Activated B cell treated with CpG ODN at 0.5 μM for 24 hours (primary cell): Measurements from ENCODE around the gene PCOLCE2. TPM values are rescaled to one million over a fixed set of nuclear protein-coding genes. Genes with fewer than 3 reads are reported as not detected.

Experiments used
- ATAC-seq: fragments of 200-7000 bp; cut with Tn5 transposase; one replicate; pipeline ENCODE4 v1.10.0; 2021; ENCODE audit warnings: low read depth, mild to moderate bottlenecking, moderate library complexity
- CTCF ChIA-PET: fragments of 350-600 bp; sonication (Branson Sonifier 250); formaldehyde crosslinking; loops from one replicate; lab custom pipeline; 2021; ENCODE audit warnings: antibody characterized with exemption; lab: Charles Lee
- POLR2A ChIA-PET: fragments of 350-600 bp; sonication (Branson Sonifier 250); formaldehyde crosslinking; loops from one replicate; lab custom pipeline; 2021; ENCODE audit warnings: antibody characterized with exemption; lab: Charles Lee
- DNase-seq: peaks from one replicate; pipeline ENCODE4 v3.0.0; 2022
- H3K27ac Mint-ChIP-seq: one replicate; pipeline ENCODE4 v1.8.0; 2020; ENCODE audit warnings: mixed read lengths
- H3K27me3 Mint-ChIP-seq: one replicate; pipeline ENCODE4 v1.8.0; 2021; ENCODE audit warnings: mixed read lengths
- H3K36me3 Mint-ChIP-seq: one replicate; pipeline ENCODE4 v1.8.0; 2021; ENCODE audit warnings: low read depth, mixed read lengths
- H3K4me1 Mint-ChIP-seq: one replicate; pipeline ENCODE4 v1.8.0; 2021; ENCODE audit warnings: mixed read lengths
- H3K4me3 Mint-ChIP-seq: one replicate; pipeline ENCODE4 v1.8.0; 2020; ENCODE audit warnings: mild to moderate bottlenecking, mixed read lengths
- H3K9me3 Mint-ChIP-seq: one replicate; pipeline ENCODE4 v1.8.0; 2020; ENCODE audit warnings: mixed read lengths
- intact Hi-C: fragments of 100-400 bp; cut with micrococcal nuclease; formaldehyde crosslinking; loops from one replicate; pipeline ENCODE4 v1.15.1; 2024
- total RNA-seq: library from RNA; stranded (reverse); gene quantifications from 2 replicates; pipeline ENCODE4 v1.2.3, GENCODE V29; 2022
- TF ChIP-seq, protein P1 (sequence below): fragments of 200-600 bp; IDR thresholded peaks from one replicate; pipeline ENCODE4 v1.8.0; 2022; ENCODE audit warnings: antibody characterized with exemption, mild to moderate bottlenecking

PCOLCE2 gene
- total RNA-seq, 1 donor from 2014 or later: not detected

DNA sequence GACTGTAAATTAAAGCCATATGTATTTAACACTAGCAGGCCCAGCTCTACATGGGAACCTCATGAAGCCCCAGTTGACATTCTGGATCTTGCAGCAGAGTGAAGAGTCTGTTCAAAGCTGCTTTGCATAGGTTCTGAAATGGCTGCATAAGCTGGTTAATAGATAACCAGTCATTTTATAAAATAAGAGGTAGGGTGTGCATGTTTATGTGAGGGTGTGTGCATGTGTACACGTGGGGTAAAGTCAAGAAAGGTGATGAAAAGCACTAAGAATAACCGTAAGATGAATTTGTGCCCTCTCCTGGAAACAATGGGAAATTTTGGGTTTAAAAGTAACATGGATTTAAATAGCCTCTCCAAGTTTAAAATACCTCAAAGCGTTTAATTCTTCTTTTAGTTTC, 41.6 kb upstream of the PCOLCE2 start:
- Mint-ChIP-seq H3K36me3 (no peaks in the 10 kb centered on the region), H3K9me3 (no peaks in the 10 kb centered on the region), H3K27ac (no peak overlapping the region), H3K27me3 (peaks cover 9% of the 10 kb centered on the region), H3K4me1 (no peaks in the 10 kb centered on the region), H3K4me3 (no peak overlapping the region)
- intact Hi-C loops: no loop called here
- TF ChIP-seq, protein P1, sequence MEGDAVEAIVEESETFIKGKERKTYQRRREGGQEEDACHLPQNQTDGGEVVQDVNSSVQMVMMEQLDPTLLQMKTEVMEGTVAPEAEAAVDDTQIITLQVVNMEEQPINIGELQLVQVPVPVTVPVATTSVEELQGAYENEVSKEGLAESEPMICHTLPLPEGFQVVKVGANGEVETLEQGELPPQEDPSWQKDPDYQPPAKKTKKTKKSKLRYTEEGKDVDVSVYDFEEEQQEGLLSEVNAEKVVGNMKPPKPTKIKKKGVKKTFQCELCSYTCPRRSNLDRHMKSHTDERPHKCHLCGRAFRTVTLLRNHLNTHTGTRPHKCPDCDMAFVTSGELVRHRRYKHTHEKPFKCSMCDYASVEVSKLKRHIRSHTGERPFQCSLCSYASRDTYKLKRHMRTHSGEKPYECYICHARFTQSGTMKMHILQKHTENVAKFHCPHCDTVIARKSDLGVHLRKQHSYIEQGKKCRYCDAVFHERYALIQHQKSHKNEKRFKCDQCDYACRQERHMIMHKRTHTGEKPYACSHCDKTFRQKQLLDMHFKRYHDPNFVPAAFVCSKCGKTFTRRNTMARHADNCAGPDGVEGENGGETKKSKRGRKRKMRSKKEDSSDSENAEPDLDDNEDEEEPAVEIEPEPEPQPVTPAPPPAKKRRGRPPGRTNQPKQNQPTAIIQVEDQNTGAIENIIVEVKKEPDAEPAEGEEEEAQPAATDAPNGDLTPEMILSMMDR: no peak
- POLR2A ChIA-PET: no interaction called here
- ATAC-seq (no peak), DNase-seq (no peak)
- CTCF ChIA-PET: interaction anchor here (0.6 kb wide), 1 partner anchor 71 kb away, joined by 3 read pairs; the partner anchor contains the start of gene U2SURP

DNA sequence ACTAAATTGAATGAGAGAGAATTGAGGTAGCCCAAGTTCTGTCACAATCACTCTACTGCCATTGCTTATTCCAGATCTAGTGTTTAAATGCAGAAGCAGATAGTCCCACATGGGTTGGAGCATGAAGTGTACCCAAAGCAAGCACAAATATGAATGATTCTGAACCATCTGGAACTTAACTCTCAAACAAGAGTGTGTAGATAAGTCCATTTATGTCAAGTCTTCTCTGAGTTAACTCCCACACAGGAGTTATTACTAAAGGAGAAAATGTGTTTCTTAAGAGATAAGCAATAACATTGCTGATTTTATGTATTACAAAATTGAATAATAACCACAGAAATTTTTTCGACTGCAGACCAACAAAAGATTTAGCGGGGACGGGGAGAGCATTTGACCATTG, 41.0 kb upstream of the PCOLCE2 start:
- intact Hi-C loops: loop anchor here (2.0 kb wide), 1 partner anchor 65 kb away; no protein-coding TSS in a partner anchor
- H3K36me3 Mint-ChIP-seq: no peaks in the 10 kb centered on the region
- H3K27ac Mint-ChIP-seq: no peak overlapping the region
- H3K9me3 Mint-ChIP-seq: no peaks in the 10 kb centered on the region
- TF ChIP-seq, protein P1: no peak
- H3K27me3 Mint-ChIP-seq: peaks cover 13% of the 10 kb centered on the region
- DNase-seq: no peak
- ATAC-seq: no peak
- ChIA-PET CTCF (interaction anchor here (0.6 kb wide), 1 partner anchor 71 kb away, joined by 3 read pairs; the partner anchor contains the start of gene U2SURP), POLR2A (no interaction called here)
- H3K4me1 Mint-ChIP-seq: no peaks in the 10 kb centered on the region
- H3K4me3 Mint-ChIP-seq: no peak overlapping the region

DNA sequence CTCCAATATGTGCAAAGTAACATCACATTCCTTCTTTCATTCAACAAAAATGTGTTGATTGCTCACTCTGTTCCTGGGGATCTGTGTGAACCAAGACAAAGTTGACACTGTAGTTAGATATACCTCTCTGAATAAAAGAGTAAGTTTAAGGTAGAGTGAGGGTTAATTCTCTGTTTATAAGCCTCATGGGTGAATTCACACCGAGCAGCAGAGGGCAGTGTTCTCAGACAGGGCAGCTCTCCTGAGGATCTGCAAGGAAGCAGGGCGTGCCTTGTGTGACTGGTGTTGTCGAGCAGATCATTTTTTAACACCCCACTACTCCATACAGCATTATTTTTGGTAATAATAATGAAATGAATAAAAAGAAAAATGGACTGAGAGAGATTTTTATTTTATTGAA, 40.2 kb upstream of the PCOLCE2 start:
- peaks cover 3% of the 10 kb centered on the region for H3K9me3 Mint-ChIP-seq
- H3K4me1 Mint-ChIP-seq: no peaks in the 10 kb centered on the region
- no peaks in the 10 kb centered on the region for H3K36me3 Mint-ChIP-seq
- TF ChIP-seq, protein P1: no peak
- intact Hi-C loops: loop anchor here (2.0 kb wide), 1 partner anchor 66 kb away; no protein-coding TSS in a partner anchor
- ATAC-seq (no peak), DNase-seq (no peak)
- POLR2A ChIA-PET: no interaction called here
- H3K4me3 Mint-ChIP-seq: no peak overlapping the region
- peaks cover 19% of the 10 kb centered on the region for H3K27me3 Mint-ChIP-seq
- CTCF ChIA-PET: no interaction called here
- no peak overlapping the region for H3K27ac Mint-ChIP-seq

DNA sequence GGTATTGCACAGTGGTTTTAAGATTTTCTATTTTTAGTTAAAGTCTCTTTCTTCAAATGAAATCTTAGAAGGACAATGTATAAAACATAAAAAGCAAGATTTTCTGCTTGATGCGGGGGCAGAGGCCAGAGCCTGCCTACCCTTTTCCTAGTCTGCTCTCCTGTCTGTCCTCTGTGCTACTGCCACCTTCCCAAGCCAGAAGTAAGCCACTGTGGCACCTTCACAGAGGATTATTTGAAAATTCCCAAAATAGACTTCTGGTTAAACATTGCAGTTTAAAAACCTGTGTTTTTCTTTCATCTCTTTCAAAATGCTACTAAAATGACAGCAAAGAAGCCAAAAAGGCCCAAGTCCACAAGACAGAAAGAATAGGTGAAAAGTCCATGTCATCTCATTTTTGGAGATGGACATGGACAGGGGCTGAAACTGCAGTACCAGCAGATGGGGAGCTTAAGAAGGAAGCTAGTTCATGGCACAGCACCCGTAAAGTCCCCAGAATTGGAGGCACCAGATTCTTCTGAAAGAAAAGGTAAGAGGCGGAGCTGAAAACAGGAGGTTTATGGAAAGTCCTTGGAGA, 37.6 kb upstream of the PCOLCE2 start:
- POLR2A ChIA-PET: no interaction called here
- H3K9me3 Mint-ChIP-seq: peaks cover 7% of the 10 kb centered on the region

DNA sequence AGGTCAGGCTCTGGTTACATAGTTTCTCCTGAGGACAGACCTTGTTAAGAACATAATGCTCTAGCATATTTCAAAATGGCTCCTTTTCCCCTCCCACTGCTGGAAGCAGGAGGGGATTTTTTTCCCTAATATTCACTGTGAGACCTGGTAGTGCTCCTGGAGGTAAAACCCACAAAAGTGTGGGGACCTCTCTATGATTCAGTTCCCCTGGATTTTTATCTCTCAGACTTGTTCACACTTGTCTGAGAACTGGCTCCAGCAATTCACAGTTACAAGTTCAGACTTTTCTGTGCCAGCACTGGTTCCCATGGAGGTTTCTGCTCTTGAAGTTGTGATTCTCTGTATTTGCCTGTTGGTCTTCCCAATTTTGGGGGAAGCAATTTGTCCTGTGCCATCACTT, 36.3 kb upstream of the PCOLCE2 start:
- intact Hi-C loops: no loop called here
- H3K4me3 Mint-ChIP-seq: no peak overlapping the region
- peaks cover 7% of the 10 kb centered on the region for H3K9me3 Mint-ChIP-seq
- POLR2A ChIA-PET: no interaction called here
- ATAC-seq (no peak), DNase-seq (no peak)
- peaks cover 31% of the 10 kb centered on the region for H3K27me3 Mint-ChIP-seq
- TF ChIP-seq, protein P1: no peak
- no peak overlapping the region for H3K27ac Mint-ChIP-seq
- CTCF ChIA-PET: interaction anchor here (0.6 kb wide), 1 partner anchor 27 kb away, joined by 3 read pairs; no protein-coding TSS in a partner anchor
- H3K36me3 Mint-ChIP-seq: no peaks in the 10 kb centered on the region
- no peaks in the 10 kb centered on the region for H3K4me1 Mint-ChIP-seq

More for the DNA sequence above, 37.6 kb upstream of the PCOLCE2 start:
- Mint-ChIP-seq H3K27me3 (peaks cover 31% of the 10 kb centered on the region), H3K4me3 (no peak overlapping the region), H3K36me3 (no peaks in the 10 kb centered on the region), H3K27ac (no peak overlapping the region), H3K4me1 (no peaks in the 10 kb centered on the region)
- ATAC-seq (no peak), DNase-seq (no peak)
- intact Hi-C loops: no loop called here
- CTCF ChIA-PET: interaction anchor here (0.6 kb wide), 1 partner anchor 973 kb away, joined by 6 read pairs; no protein-coding TSS in a partner anchor
- TF ChIP-seq, protein P1: no peak
